Measurements from ENCODE around the gene TSPAN14. TPM values are rescaled to one million over a fixed set of nuclear protein-coding genes. Genes with fewer than 3 reads are reported as not detected.

The TSPAN14 gene
- total and polyA plus RNA-seq, 10 of the 15 experiments (the other 5 are each of a cell fraction or from before 2014, with no cell fraction given): 2.5 to 31.7 (median 17.9) TPM

GRCh38 chr10:80427541-80427940, 26.6 kb upstream of the TSPAN14 start:
- H3K4me2 ChIP-seq (ENCODE audit: control insufficient read depth, insufficient read depth): no peak overlapping the region
- no TSS peak for BruUV-seq (replicated peaks)
- CTCF ChIA-PET: no interaction called here
- H3K4me3 ChIP-seq: no peak overlapping the region
- peaks cover 4% of the 10 kb centered on the region; the same call in 1 of the 2 replicates for H3K4me1 ChIP-seq (ENCODE audit: control insufficient read depth, insufficient read depth, low read length)
- 87% methylated on average over 2 of the region's 2 CpGs for WGBS (ENCODE audit: insufficient coverage, insufficient replicate concordance, low lambda C conversion rate, missing lambda C conversion rate)
- H3K36me3 ChIP-seq (ENCODE audit: control insufficient read depth in 2 of 2, insufficient read depth in 2 of 2, low read length in 1 of 2): no peaks in the 10 kb centered on the region
- H3K9me3 ChIP-seq (replicated peaks; ENCODE audit: control insufficient read depth, insufficient read depth, low read length): no peaks in the 10 kb centered on the region
- intact Hi-C loops (cut with micrococcal nuclease; ENCODE audit: unreplicated experiment): no loop called here
- H3K27me3 ChIP-seq (replicated peaks in 1 of 2; ENCODE audit: control insufficient read depth in 2 of 2, insufficient read depth in 2 of 2, low read length in 1 of 2): no peaks in the 10 kb centered on the region
- H3K79me2 ChIP-seq (ENCODE audit: control insufficient read depth, insufficient read depth, low read length): no peaks in the 10 kb centered on the region
- H3K9ac ChIP-seq (ENCODE audit: control insufficient read depth, insufficient read depth, low read length): no peak overlapping the region
- H3K27ac ChIP-seq (ENCODE audit: control insufficient read depth, insufficient read depth): no peak overlapping the region
- TF ChIP-seq ZNF217 (IDR thresholded peaks at IDR 0.05): no peak
- no peak for TF ChIP-seq BHLHE40 (IDR thresholded peaks at IDR 0.05; ENCODE audit: borderline replicate concordance in 1 of 2, low read depth in 2 of 2, low read length in 1 of 2)
- no peak for TF ChIP-seq PAX5 (IDR thresholded peaks at IDR 0.05; ENCODE audit: borderline replicate concordance, low read depth, low read length)
- TF ChIP-seq ZNF687 (IDR thresholded peaks at IDR 0.05): no peak
- TF ChIP-seq FOS (IDR thresholded peaks at IDR 0.05; ENCODE audit: borderline replicate concordance, extremely low read depth, insufficient read length): no peak
- no peak for TF ChIP-seq HSF1 (IDR thresholded peaks at IDR 0.05; ENCODE audit: low read depth, low read length)
- no peak for TF ChIP-seq BCLAF1 (IDR thresholded peaks at IDR 0.05)
- no peak for TF ChIP-seq RAD51 (IDR thresholded peaks at IDR 0.05)
- no peak for TF ChIP-seq ATF3 (IDR thresholded peaks at IDR 0.05; ENCODE audit: borderline replicate concordance, extremely low read depth, low read depth, low read length)
- no peak for TF ChIP-seq IKZF1 (conservative IDR thresholded peaks at IDR 0.05)
- TF ChIP-seq HCFC1 (IDR thresholded peaks at IDR 0.05; ENCODE audit: low read length): no peak
- TF ChIP-seq RCOR1 (conservative IDR thresholded peaks at IDR 0.05; ENCODE audit: low read depth, low read length): no peak
- H2AFZ ChIP-seq (ENCODE audit: control insufficient read depth, low read depth, low read length): no peak overlapping the region
- SMC1A ChIA-PET (ENCODE audit: uncharacterized antibody, unreplicated experiment): interaction anchor here (2.1 kb wide), 1 partner anchor 17 kb away, joined by 9 read pairs; no protein-coding TSS in a partner anchor
- DNase-seq (ENCODE audit: low read depth, low spot score) (no peak), ATAC-seq (no peak), FAIRE-seq (no peak)
- no peaks in the 10 kb centered on the region for H4K20me1 ChIP-seq (ENCODE audit: control insufficient read depth, insufficient read depth)
- RAD21 ChIA-PET (ENCODE audit: unreplicated experiment): no interaction called here
- POLR2A ChIA-PET: no interaction called here
- in situ Hi-C loops (cut with MboI): no loop called here
